HUDEP-2 (cell line): ENCODE results near the gene CDC42EP3.

ENCODE experiments used
- DNase-seq, 76 experiments: peaks; one replicate each; lab custom pipeline; 2025; ENCODE audit not compliant: unreplicated experiment in 76 of 76; lab: John Stamatoyannopoulos, UW

Gene CDC42EP3

GRCh38 chr2:37637190-37637860 lies 34.1 kb downstream of the CDC42EP3 start:
- no peak for DNase-seq

GRCh38 chr2:37636381-37637066 lies 34.9 kb downstream of the CDC42EP3 start:
- no peak for DNase-seq

- DNase-seq = peak in 3 of 76 experiments; percentile 3 to 19 (median 13)
These were observed 35.7 kb downstream of the CDC42EP3 start for GRCh38 chr2:37635504-37636380.

GRCh38 chr2:37634914-37635503 lies 36.4 kb downstream of the CDC42EP3 start:
- DNase-seq = no peak

- DNase-seq = no peak
These were observed 37.6 kb downstream of the CDC42EP3 start for GRCh38 chr2:37633845-37634244.

- DNase-seq = no peak
These were observed 38.2 kb downstream of the CDC42EP3 start for GRCh38 chr2:37633234-37633633.

GRCh38 chr2:37632310-37632709 lies 39.1 kb downstream of the CDC42EP3 start:
- DNase-seq = no peak

GRCh38 chr2:37631698-37632097 lies 39.7 kb downstream of the CDC42EP3 start:
- DNase-seq = no peak

GRCh38 chr2:37631292-37631691 lies 40.1 kb downstream of the CDC42EP3 start:
- no peak for DNase-seq

GRCh38 chr2:37630776-37631175 lies 40.7 kb downstream of the CDC42EP3 start:
- DNase-seq = no peak

- DNase-seq = no peak
These were observed 41.1 kb downstream of the CDC42EP3 start for GRCh38 chr2:37630301-37630700.

GRCh38 chr2:37629529-37629928 lies 41.9 kb downstream of the CDC42EP3 start:
- no peak for DNase-seq

GRCh38 chr2:37627710-37628109 lies 43.7 kb downstream of the CDC42EP3 start:
- no peak for DNase-seq

GRCh38 chr2:37625796-37626571 lies 45.5 kb downstream of the CDC42EP3 start:
- DNase-seq = no peak

- DNase-seq = no peak
These were observed 46.3 kb downstream of the CDC42EP3 start for GRCh38 chr2:37625156-37625555.

- DNase-seq = no peak
These were observed 47.2 kb downstream of the CDC42EP3 start for GRCh38 chr2:37623971-37624900.

- no peak for DNase-seq
These were observed 48.0 kb downstream of the CDC42EP3 start for GRCh38 chr2:37623406-37623805.

- DNase-seq = no peak
These were observed 48.9 kb downstream of the CDC42EP3 start for GRCh38 chr2:37622450-37623100.

- DNase-seq = no peak
These were observed 50.2 kb downstream of the CDC42EP3 start for GRCh38 chr2:37621199-37621598.
